ENCODE results near the gene OPN3.

The OPN3 gene

GRCh38 chr1:241591736-241592135, 48.4 kb downstream of the OPN3 start:
- POLR2A ChIA-PET (ENCODE audit: low non-redundant PET) = no interaction called here

GRCh38 chr1:241591317-241591716, 48.9 kb downstream of the OPN3 start:
- H3K27ac ChIP-seq = no peak overlapping the region
- CTCF ChIA-PET = interaction anchor here (0.5 to 1.3 kb wide), 3 partner anchors 18 to 20 kb away, joined by 3 to 4 read pairs (median 3); no protein-coding TSS in a partner anchor
- no peak for TF ChIP-seq CTCF (conservative IDR thresholded peaks at IDR 0.05; ENCODE audit: low read depth)
- peak; percentile 61 for DNase-seq (ENCODE audit: low spot score)
- POLR2A ChIA-PET (ENCODE audit: low non-redundant PET) = no interaction called here

More at GRCh38 chr1:241591736-241592135, 48.4 kb downstream of the OPN3 start:
- no peak for TF ChIP-seq CTCF (conservative IDR thresholded peaks at IDR 0.05; ENCODE audit: low read depth)
- no peak overlapping the region for H3K27ac ChIP-seq
- CTCF ChIA-PET = interaction anchor here (1.1 to 1.3 kb wide), 2 partner anchors 18 to 19 kb away, joined by 3 to 4 read pairs; no protein-coding TSS in a partner anchor
- DNase-seq (ENCODE audit: low spot score) = no peak

GRCh38 chr1:241590719-241591118, 49.5 kb downstream of the OPN3 start:
- CTCF ChIA-PET = interaction anchor here (1.1 to 1.5 kb wide), 3 partner anchors 19 to 20 kb away, joined by 3 to 4 read pairs (median 3); no protein-coding TSS in a partner anchor
- no peak for TF ChIP-seq CTCF (conservative IDR thresholded peaks at IDR 0.05; ENCODE audit: low read depth)
- POLR2A ChIA-PET (ENCODE audit: low non-redundant PET) = no interaction called here
- no peak for DNase-seq (ENCODE audit: low spot score)
- no peak overlapping the region for H3K27ac ChIP-seq

- no peak overlapping the region for H3K27ac ChIP-seq
- TF ChIP-seq CTCF (conservative IDR thresholded peaks at IDR 0.05; ENCODE audit: low read depth) = no peak
- DNase-seq (ENCODE audit: low spot score) = no peak
- POLR2A ChIA-PET (ENCODE audit: low non-redundant PET) = no interaction called here
- CTCF ChIA-PET = interaction anchor here (1.5 kb wide), 1 partner anchor 21 kb away, joined by 3 read pairs; no protein-coding TSS in a partner anchor
These were observed 50.6 kb downstream of the OPN3 start for GRCh38 chr1:241589521-241589920.

GRCh38 chr1:241586905-241587512, 53.2 kb downstream of the OPN3 start:
- ChIA-PET POLR2A (ENCODE audit: low non-redundant PET) (no interaction called here), CTCF (interaction anchor here (0.6 kb wide), 1 partner anchor 83 kb away, joined by 5 read pairs; no protein-coding TSS in a partner anchor)
- TF ChIP-seq CTCF (conservative IDR thresholded peaks at IDR 0.05; ENCODE audit: low read depth) = no peak
- H3K27ac ChIP-seq = no peak overlapping the region
- DNase-seq (ENCODE audit: low spot score) = no peak

- POLR2A ChIA-PET (ENCODE audit: low non-redundant PET) = no interaction called here
- TF ChIP-seq CTCF (conservative IDR thresholded peaks at IDR 0.05; ENCODE audit: low read depth) = no peak
- CTCF ChIA-PET = no interaction called here
- H3K27ac ChIP-seq = peak overlapping the region; percentile 48; the same call in 1 of the 2 replicates
- peak; percentile 62 for DNase-seq (ENCODE audit: low spot score)
These were observed 57.2 kb downstream of the OPN3 start for GRCh38 chr1:241582921-241583321.
